Measurements from ENCODE around the gene NPHP4. TPM values are rescaled to one million over a fixed set of nuclear protein-coding genes. Genes with fewer than 3 reads are reported as not detected.
A peak's percentile ranks its signal among the peaks of the same experiment; 100 is the strongest.

NPHP4 gene
- total RNA-seq, 1 experiment from 2014 or later: 18.8 TPM

GRCh38 chr1:5975133-5975880, 16.9 kb downstream of the NPHP4 start:
- CTCF ChIA-PET: no interaction called here
- intact Hi-C loops (cut with micrococcal nuclease): loop anchor here (5.0 kb wide), 1 partner anchor 58 kb away; no protein-coding TSS in a partner anchor
- H4K20me1 ChIP-seq (ENCODE audit: low read length): no peaks in the 10 kb centered on the region

GRCh38 chr1:5974631-5975030, 17.6 kb downstream of the NPHP4 start:
- Histone ChIP-seq H3K79me2 (ENCODE audit: low read length) (no peaks in the 10 kb centered on the region), H3K4me1 (ENCODE audit: insufficient read depth, low read length) (no peaks in the 10 kb centered on the region), H3F3A (ENCODE audit: low read length, unreplicated experiment) (no peaks in the 10 kb centered on the region), H3K9ac (ENCODE audit: low read length) (no peak overlapping the region), H3K4me2 (ENCODE audit: low read length) (no peak overlapping the region), H3K27me3 (ENCODE audit: low read length) (no peaks in the 10 kb centered on the region), H2AFZ (ENCODE audit: low read length) (no peak overlapping the region), H3K9me2 (replicated peaks; ENCODE audit: low read length) (no peaks in the 10 kb centered on the region), H4K20me1 (ENCODE audit: low read length) (no peaks in the 10 kb centered on the region), H3K27ac (ENCODE audit: low read length) (no peak overlapping the region), H3K36me3 (ENCODE audit: low read depth, low read length) (peaks cover 12% of the 10 kb centered on the region; the same call in 1 of the 2 replicates), H3K9me3 (ENCODE audit: low read length) (no peaks in the 10 kb centered on the region), H3K4me3 (ENCODE audit: low read length) (no peak overlapping the region)
- intact Hi-C loops (cut with micrococcal nuclease): loop anchor here (5.0 kb wide), 1 partner anchor 57 kb away; no protein-coding TSS in a partner anchor
- no peak for DNase-seq
- ChIA-PET POLR2A (ENCODE audit: unreplicated experiment) (no interaction called here), CTCF (no interaction called here)
- ATAC-seq: no peak
- TF ChIP-seq EZH2 (IDR thresholded peaks at IDR 0.05; ENCODE audit: low read length, unreplicated experiment) (no peak), EZH2phosphoT487 (IDR thresholded peaks at IDR 0.05; ENCODE audit: borderline replicate concordance, low read length) (no peak), CTCF (conservative IDR thresholded peaks at IDR 0.05; ENCODE audit: low read depth, low read length) (no peak)
- no TSS peak for BruUV-seq (replicated peaks)

More at GRCh38 chr1:5975133-5975880, 16.9 kb downstream of the NPHP4 start:
- Histone ChIP-seq H3F3A (ENCODE audit: low read length, unreplicated experiment) (no peaks in the 10 kb centered on the region), H3K79me2 (ENCODE audit: low read length) (no peaks in the 10 kb centered on the region), H3K4me2 (ENCODE audit: low read length) (no peak overlapping the region), H3K4me1 (ENCODE audit: insufficient read depth, low read length) (no peaks in the 10 kb centered on the region), H3K9me3 (ENCODE audit: low read length) (no peaks in the 10 kb centered on the region), H3K4me3 (ENCODE audit: low read length) (no peak overlapping the region), H2AFZ (ENCODE audit: low read length) (no peak overlapping the region), H3K27me3 (ENCODE audit: low read length) (no peaks in the 10 kb centered on the region), H3K27ac (ENCODE audit: low read length) (no peak overlapping the region), H3K36me3 (ENCODE audit: low read depth, low read length) (peaks cover 12% of the 10 kb centered on the region; the same call in 1 of the 2 replicates), H3K9me2 (replicated peaks; ENCODE audit: low read length) (no peaks in the 10 kb centered on the region), H3K9ac (ENCODE audit: low read length) (no peak overlapping the region)
- no TSS peak for BruUV-seq (replicated peaks)
- POLR2A ChIA-PET (ENCODE audit: unreplicated experiment): no interaction called here
- ATAC-seq (peak; percentile 94), DNase-seq (peak; percentile 64)
- peak; percentile 90 for TF ChIP-seq CTCF (conservative IDR thresholded peaks at IDR 0.05; ENCODE audit: low read depth, low read length)
- TF ChIP-seq EZH2phosphoT487 (IDR thresholded peaks at IDR 0.05; ENCODE audit: borderline replicate concordance, low read length): no peak
- no peak for TF ChIP-seq EZH2 (IDR thresholded peaks at IDR 0.05; ENCODE audit: low read length, unreplicated experiment)

- Histone ChIP-seq H3K27ac (ENCODE audit: low read length) (no peak overlapping the region), H3K9me2 (replicated peaks; ENCODE audit: low read length) (no peaks in the 10 kb centered on the region), H3K4me2 (ENCODE audit: low read length) (no peak overlapping the region), H2AFZ (ENCODE audit: low read length) (no peak overlapping the region), H3K79me2 (ENCODE audit: low read length) (no peaks in the 10 kb centered on the region), H3K4me1 (ENCODE audit: insufficient read depth, low read length) (no peaks in the 10 kb centered on the region), H3K9me3 (ENCODE audit: low read length) (no peaks in the 10 kb centered on the region), H3F3A (ENCODE audit: low read length, unreplicated experiment) (no peaks in the 10 kb centered on the region), H4K20me1 (ENCODE audit: low read length) (no peaks in the 10 kb centered on the region), H3K9ac (ENCODE audit: low read length) (no peak overlapping the region), H3K4me3 (ENCODE audit: low read length) (no peak overlapping the region), H3K36me3 (ENCODE audit: low read depth, low read length) (peaks cover 12% of the 10 kb centered on the region; the same call in 1 of the 2 replicates), H3K27me3 (ENCODE audit: low read length) (no peaks in the 10 kb centered on the region)
- DNase-seq (no peak), ATAC-seq (no peak)
- intact Hi-C loops (cut with micrococcal nuclease): no loop called here
- no peak for TF ChIP-seq EZH2phosphoT487 (IDR thresholded peaks at IDR 0.05; ENCODE audit: borderline replicate concordance, low read length)
- no peak for TF ChIP-seq EZH2 (IDR thresholded peaks at IDR 0.05; ENCODE audit: low read length, unreplicated experiment)
- no peak for TF ChIP-seq CTCF (conservative IDR thresholded peaks at IDR 0.05; ENCODE audit: low read depth, low read length)
- POLR2A ChIA-PET (ENCODE audit: unreplicated experiment): no interaction called here
- CTCF ChIA-PET: no interaction called here
- BruUV-seq (replicated peaks): no TSS peak
Observed at GRCh38 chr1:5973771-5974170, 18.5 kb downstream of the NPHP4 start.
